HG02970 (cell line): Measurements from ENCODE around the gene SPTBN5.

Experiments
- ATAC-seq: cut with Tn5 transposase; IDR thresholded peaks from one replicate; pipeline ENCODE4 v1.9.1; 2021; ENCODE audit warnings: mild to moderate bottlenecking, moderate library complexity, moderate number of reproducible peaks; ENCODE audit not compliant: unreplicated experiment, low FRiP score

Gene SPTBN5

GRCh38 chr15:41869770-41870688, 23.8 kb downstream of the SPTBN5 start:
- no peak for ATAC-seq

DNA sequence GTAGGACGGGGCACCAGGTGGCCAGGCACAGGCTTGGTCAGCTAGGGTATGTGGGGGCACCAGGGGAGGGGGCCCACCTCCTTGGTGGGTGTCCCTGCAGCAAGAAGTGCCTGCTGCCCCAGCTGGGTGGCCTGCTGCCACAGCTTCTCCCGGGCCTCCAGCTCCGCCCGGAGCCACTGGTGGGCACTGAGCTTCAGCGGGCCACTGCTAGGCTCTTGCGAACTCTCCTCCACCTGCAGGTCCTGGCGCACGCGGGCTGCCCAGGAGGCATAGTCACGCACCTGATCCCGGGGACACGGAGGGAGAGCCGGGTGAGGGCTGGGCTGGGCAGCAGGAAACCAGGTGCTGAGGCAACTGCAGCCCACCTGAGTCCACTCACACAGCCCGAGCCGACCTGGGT, 25.5 kb downstream of the SPTBN5 start:
- no peak for ATAC-seq

DNA sequence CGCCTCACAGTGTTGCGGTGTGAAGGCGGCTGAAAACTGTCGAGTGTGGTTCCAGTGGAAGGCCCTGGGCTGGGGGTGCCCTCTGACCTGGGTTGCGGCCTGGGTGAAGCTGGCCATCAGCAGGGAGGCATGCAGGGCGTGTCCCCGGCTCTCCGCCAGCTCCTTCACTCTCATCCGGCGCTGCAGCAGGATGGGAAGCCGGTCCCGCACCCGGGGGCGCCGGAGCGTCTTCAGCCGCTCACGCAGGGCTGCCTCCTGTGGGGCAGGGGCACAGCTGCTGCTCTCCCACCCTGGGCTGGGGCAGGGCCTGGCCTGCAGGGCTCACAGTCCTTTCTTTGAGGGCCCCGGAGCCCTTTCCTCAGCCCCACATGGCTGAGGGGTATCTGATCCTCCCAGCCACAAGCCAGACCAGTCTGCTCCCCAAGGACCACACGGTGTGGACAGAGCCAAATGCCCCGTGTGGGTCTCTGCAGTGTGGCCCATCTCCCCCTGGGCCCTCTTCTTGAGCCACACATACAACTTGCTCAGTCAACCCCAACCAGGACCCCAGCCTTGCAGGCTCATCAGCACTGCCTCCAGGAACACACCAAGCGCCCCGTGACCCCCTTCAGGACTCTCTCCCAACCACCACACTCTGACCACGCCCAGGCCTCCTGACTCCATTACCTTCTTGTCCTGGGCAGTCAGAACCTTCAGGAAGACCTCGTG, 26.8 kb downstream of the SPTBN5 start:
- ATAC-seq, result no peak

GRCh38 chr15:41866263-41866703, 27.6 kb downstream of the SPTBN5 start:
- no peak for ATAC-seq

DNA sequence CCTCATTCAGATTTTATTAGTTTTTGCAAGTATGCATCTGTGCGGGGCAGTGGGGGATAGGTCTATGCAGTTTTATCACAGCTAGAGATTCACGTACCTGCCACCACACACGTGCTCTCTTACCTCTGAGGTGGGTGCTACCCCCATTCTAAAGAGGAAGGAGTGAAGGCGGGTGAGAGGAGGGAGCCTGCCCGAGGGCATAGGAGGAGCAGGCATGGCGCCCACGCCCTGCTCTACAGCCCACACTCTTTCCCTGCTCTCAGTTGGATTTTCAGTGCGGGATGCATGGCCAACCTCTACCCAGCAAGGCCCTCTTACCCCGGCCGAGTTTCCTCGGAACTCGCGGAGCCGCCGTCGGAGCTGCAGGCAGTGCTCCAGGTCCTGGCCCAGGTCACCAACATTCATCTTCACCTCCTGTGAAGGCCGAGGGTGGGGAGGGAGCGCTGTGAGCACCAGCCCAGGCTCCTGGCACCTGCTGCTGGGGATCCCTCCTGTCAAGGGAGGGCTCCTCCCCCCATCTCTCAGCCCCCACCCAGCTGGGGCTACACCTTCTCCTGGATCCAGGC, 28.3 kb downstream of the SPTBN5 start:
- ATAC-seq, result no peak

DNA sequence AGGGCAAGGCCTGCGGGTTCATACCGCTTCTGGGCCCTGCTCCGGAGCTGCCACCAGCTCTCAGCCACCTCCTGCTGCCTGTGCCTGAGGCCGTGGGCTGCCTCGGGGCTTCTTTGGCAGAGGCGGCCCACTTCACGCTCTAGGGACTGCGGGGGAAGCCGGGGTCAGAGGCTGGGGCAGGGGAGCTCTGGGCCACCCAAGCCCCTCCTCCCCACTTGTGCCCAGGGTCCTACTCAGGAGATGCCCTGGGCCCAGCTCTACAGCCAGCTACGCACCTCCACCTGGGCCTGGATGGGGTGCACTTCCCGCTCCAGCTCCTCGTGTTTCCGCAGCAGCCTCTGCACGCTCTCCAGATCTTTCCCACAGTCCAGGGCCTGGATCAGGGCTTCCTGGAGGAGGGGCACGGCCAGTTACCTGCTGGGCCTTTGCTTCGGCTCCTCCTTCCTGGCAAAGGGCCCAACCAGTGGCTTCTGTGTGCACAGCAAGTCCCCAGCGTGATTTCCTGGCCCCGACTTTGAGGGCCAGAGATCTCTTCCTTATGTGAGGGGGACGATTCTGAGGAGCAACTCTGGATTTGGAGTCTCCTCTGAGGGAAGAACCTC, 31.2 kb downstream of the SPTBN5 start:
- no peak for ATAC-seq

DNA sequence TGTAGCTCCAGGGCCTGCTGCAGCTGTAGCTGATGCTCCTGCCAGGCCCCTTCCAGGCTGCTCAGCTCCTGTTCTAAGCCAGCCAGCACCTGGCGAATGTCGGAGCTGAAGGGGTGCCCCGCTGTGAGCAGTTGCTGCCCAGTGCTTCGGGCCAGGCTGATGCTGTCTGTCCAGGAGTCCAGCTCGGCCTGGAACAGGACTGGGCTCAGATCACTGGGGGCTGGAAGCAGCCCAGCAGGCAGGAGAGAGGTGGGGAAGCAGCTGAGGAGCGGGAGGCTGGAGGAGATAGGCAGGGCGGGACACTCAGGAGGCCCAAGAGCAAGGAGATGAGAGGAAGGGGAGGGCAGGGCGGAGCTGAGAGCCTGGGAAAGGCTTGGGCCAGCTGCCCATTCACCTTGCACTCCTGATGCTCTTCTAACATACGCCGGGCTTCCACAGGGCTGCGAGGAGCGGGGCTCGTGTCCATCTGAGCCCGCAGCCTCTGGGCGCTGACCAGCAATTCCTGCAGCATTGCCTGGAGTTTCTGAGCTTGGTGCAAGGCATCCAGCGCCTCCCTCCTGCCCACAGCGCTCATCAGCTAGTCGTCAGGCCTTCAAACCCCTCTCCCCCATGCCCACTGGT, 32.0 kb downstream of the SPTBN5 start:
- ATAC-seq, result no peak

GRCh38 chr15:41860049-41860828, 33.6 kb downstream of the SPTBN5 start:
- no peak for ATAC-seq

DNA sequence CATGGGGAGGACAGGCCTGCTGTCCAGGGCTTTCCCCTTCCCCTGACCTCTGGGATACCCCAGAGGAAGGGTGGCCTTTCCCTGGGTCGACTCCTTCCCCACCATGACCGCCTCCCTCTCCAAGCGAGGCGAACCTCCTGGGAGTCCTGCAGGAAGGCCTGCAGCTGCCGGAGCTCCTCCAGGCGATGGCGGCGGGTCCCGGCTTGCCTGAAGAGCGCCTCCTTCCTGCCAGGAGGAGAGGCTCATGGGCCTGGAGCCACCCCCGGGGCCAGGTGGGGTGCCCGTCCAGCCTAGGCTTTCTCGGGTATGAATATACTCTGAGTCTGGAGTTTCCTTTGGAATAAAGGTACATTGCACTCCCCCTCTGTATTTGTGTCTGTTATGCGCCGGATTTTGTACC, 35.1 kb downstream of the SPTBN5 start:
- no peak for ATAC-seq

DNA sequence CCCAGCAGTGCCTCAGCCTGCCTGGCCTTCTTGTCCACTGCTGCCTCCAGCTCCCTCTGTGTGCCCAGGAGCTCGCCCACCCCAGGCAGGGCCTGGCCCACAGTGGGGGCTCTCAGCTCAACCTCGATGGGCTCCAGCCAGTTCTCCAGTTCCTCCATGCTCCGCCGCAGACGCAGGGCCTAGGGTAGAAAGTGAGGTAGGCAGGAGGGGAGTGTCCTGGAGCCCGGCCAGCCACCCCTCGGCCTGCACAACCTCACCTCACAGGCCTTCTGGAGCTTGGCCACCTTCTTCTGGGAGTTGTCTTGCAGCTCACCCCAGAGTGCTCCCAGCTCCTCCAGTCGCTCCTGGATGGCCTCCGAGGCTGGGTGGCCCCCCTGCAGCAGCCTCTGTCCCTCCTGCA, 36.5 kb downstream of the SPTBN5 start:
- ATAC-seq, result no peak

DNA sequence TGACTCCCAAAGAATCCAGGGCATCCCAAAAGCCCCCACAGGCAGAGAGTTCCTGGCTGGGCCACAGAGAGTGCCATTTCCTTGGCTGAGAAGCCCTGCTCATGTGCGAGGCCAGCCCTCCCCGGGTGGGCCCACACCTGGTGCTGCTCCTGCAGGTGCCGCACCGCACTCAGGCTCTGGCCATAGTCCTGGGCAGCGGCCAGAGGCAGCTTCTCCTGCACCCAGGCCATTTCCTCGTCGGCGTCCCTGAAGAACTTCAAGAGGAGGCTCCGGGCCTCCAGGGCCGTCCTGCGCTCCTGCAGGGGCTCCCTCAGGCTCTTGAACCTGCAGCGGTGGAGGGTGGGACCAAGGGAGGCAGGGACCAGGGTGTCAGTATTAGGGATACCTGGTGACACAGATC, 37.1 kb downstream of the SPTBN5 start:
- ATAC-seq, result no peak

DNA sequence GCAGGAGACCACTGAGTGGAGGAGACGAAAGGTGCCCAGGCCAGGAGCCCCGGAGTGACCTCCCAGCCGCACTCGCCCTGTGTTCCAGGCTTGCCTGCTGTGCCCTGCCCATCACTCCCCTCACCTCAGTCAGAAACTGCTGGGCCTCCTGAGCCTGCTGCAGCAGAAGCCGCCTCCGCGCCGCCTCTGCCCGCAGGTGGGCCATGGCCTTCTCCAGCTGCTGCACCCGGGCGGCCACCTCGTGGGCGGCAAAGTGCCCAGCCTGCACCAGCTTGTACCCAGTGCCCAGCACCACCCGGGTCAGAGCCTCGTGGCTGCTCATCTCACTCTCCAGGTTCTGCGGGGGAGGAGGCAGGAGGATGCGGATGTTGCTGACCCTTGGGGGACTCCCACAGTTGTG, 37.6 kb downstream of the SPTBN5 start:
- no peak for ATAC-seq

DNA sequence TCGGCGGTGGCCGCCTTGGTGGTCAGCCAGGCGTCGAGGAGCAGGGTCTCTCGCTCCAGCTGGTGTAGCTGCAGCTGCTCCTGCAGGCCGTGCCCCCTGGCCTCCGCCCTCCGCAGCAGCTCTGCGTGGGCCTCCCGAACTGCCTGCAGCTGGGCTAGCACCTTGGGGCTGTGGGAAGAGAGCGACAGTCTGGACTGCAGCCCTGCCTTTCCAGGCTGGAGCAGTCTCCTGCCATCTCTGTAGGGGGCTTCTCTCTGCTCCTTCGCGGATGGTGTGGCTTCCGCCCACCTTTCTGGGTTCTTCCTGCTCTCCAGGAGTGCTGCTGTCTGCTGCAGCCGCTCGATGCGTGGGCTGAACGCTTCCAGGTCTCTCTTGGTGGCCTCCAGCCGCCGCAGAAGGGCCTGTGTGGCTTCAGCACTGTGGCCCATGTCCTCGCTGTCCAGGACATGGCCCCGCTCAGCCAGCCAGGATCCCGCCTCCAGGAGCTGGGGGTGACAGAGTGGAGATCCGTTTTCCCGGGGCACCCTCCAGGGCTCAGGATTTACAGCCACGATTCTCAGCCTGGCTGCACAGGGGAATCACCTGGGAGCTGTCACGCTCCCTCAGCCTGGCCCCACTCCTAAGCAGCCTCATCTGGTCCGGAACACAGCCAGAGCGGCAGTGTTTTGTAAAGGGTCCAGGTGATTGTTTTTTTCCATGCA, 38.4 kb downstream of the SPTBN5 start:
- no peak for ATAC-seq

GRCh38 chr15:41854443-41854842, 39.4 kb downstream of the SPTBN5 start:
- ATAC-seq, result no peak

GRCh38 chr15:41853831-41854230, 40.0 kb downstream of the SPTBN5 start:
- ATAC-seq, result no peak

- no peak for ATAC-seq
Observed at GRCh38 chr15:41852736-41853590, 40.9 kb downstream of the SPTBN5 start.

GRCh38 chr15:41851755-41852370, 42.0 kb downstream of the SPTBN5 start:
- ATAC-seq, result no peak

DNA sequence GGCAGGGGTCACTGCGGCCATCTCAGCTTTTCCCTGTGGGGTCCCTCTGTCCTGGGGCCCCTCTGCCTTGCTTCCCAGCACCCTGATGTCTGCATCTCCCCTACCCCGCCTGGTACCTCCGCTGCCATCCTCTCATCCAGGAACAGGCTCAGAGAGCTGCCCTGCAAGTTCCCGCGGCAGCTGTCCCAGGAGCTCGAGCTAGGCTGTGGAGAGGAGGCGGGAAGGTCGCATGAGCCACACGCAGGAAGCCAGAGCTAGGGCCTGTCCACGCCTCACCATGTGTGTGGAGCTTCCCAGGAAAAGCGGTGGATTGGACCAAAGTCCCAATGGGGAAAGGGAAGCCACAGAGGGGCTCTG, 42.7 kb downstream of the SPTBN5 start:
- no peak for ATAC-seq
